RWPE2 (cell line): Measurements from ENCODE around the gene ZNF276.
A peak's percentile ranks its signal among the peaks of the same experiment; 100 is the strongest.

ENCODE experiments used
- ATAC-seq: fragments of 200-7000 bp; cut with Tn5 transposase; 3 replicates; pipeline ENCODE4 v1.9.1; 2021; ENCODE audit warnings: low read depth
- DNase-seq: peaks from one replicate; pipeline ENCODE4 v3.0.0-alpha.2; 2020; ENCODE audit warnings: low spot score
- H3K27ac ChIP-seq: fragments of 450-650 bp; 2 replicates; pipeline ENCODE4 v1.5.1; 2017; ENCODE audit warnings: mild to moderate bottlenecking; ENCODE audit not compliant: poor library complexity, severe bottlenecking
- H3K27me3 ChIP-seq: fragments of 250-450 bp; sonication (Bioruptor Pico); 2 replicates; pipeline ENCODE4 v1.5.1; 2021; ENCODE audit warnings: mild to moderate bottlenecking, moderate library complexity; ENCODE audit not compliant: insufficient read depth, poor library complexity, severe bottlenecking
- H3K36me3 ChIP-seq: fragments of 250-450 bp; sonication (Bioruptor Pico); 2 replicates; pipeline ENCODE4 v1.5.1; 2020; ENCODE audit warnings: low read depth, mild to moderate bottlenecking, moderate library complexity
- H3K4me1 ChIP-seq: fragments of 250-450 bp; sonication (Bioruptor Pico); 2 replicates; pipeline ENCODE4 v1.5.1; 2021; ENCODE audit warnings: mild to moderate bottlenecking, moderate library complexity; ENCODE audit not compliant: insufficient read depth, poor library complexity, severe bottlenecking
- H3K4me3 ChIP-seq: fragments of 250-450 bp; sonication (Bioruptor Pico); 2 replicates; pipeline ENCODE4 v1.5.1; 2021; ENCODE audit warnings: mild to moderate bottlenecking, moderate library complexity; ENCODE audit not compliant: severe bottlenecking
- H3K9me3 ChIP-seq: fragments of 250-450 bp; sonication (Bioruptor Pico); 2 replicates; pipeline ENCODE4 v1.5.1; 2021; ENCODE audit warnings: mild to moderate bottlenecking, moderate library complexity; ENCODE audit not compliant: severe bottlenecking
- TF ChIP-seq, protein P1 (sequence below): fragments of 450-650 bp; IDR thresholded peaks from one replicate; pipeline ENCODE4 v1.5.1; 2017; ENCODE audit warnings: mild to moderate bottlenecking, moderate library complexity; ENCODE audit not compliant: poor library complexity, severe bottlenecking

The ZNF276 gene

DNA sequence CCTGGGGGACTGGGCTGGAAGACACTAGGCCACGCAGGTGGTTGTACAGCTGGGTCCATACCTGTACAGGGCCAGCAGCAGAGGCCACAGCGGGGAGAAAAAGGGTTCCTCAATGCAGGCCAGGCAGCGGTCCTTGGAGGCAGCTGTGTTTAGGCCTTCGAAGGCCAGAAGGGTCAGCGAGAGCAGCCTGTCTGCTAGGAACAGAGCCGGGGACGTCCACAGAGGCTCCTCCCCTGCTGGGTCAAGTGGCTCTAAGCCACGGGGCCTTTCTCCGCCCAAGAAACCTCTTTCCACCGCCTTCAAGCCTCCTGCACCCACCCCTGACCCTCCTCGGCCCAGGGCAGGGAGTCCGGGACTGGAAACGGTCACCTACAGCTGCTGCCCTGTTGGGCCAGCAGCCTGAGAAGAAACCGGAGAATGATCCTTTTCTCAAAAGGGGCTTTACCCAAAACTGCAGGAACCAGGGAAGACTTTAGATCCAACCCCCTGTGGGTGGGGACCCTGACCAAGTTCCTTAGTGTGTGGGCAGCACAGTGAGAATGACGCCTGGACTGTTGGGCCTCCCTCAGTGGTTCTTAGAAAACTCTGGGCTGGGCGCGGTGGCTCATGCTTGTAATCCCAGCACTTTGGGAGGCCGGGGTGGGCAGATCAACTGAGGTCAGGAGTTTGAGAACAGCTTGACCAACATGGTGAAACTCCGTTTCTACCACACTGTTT, 11.5 kb upstream of the ZNF276 start:
- no peak overlapping the region for H3K4me3 ChIP-seq
- no peak overlapping the region for H3K27ac ChIP-seq
- no peaks in the 10 kb centered on the region for H3K27me3 ChIP-seq
- no peak for ATAC-seq
- H3K9me3 ChIP-seq, result no peaks in the 10 kb centered on the region
- TF ChIP-seq, protein P1, sequence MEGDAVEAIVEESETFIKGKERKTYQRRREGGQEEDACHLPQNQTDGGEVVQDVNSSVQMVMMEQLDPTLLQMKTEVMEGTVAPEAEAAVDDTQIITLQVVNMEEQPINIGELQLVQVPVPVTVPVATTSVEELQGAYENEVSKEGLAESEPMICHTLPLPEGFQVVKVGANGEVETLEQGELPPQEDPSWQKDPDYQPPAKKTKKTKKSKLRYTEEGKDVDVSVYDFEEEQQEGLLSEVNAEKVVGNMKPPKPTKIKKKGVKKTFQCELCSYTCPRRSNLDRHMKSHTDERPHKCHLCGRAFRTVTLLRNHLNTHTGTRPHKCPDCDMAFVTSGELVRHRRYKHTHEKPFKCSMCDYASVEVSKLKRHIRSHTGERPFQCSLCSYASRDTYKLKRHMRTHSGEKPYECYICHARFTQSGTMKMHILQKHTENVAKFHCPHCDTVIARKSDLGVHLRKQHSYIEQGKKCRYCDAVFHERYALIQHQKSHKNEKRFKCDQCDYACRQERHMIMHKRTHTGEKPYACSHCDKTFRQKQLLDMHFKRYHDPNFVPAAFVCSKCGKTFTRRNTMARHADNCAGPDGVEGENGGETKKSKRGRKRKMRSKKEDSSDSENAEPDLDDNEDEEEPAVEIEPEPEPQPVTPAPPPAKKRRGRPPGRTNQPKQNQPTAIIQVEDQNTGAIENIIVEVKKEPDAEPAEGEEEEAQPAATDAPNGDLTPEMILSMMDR, result no peak
- no peaks in the 10 kb centered on the region for H3K4me1 ChIP-seq
- peaks cover 22% of the 10 kb centered on the region for H3K36me3 ChIP-seq
- peak; percentile 59 for DNase-seq

- TF ChIP-seq, protein P1, result no peak
- Histone ChIP-seq H3K4me3 (no peak overlapping the region), H3K9me3 (no peaks in the 10 kb centered on the region), H3K4me1 (no peaks in the 10 kb centered on the region), H3K27me3 (no peaks in the 10 kb centered on the region), H3K27ac (no peak overlapping the region), H3K36me3 (peaks cover 28% of the 10 kb centered on the region)
- DNase-seq (peak; percentile 61), ATAC-seq (no peak)
Measured at GRCh38 chr16:89710709-89711564, 10.4 kb upstream of the ZNF276 start.

- Histone ChIP-seq H3K27ac (peak overlapping the region; percentile 24), H3K4me3 (peak overlapping the region; percentile 53), H3K36me3 (peaks cover 29% of the 10 kb centered on the region), H3K27me3 (no peaks in the 10 kb centered on the region), H3K4me1 (no peaks in the 10 kb centered on the region), H3K9me3 (no peaks in the 10 kb centered on the region)
- TF ChIP-seq, protein P1, result no peak
- ATAC-seq, result peak; percentile 65
- DNase-seq, result peak; percentile 87
Measured at GRCh38 chr16:89711601-89712273, 9.6 kb upstream of the ZNF276 start.

DNA sequence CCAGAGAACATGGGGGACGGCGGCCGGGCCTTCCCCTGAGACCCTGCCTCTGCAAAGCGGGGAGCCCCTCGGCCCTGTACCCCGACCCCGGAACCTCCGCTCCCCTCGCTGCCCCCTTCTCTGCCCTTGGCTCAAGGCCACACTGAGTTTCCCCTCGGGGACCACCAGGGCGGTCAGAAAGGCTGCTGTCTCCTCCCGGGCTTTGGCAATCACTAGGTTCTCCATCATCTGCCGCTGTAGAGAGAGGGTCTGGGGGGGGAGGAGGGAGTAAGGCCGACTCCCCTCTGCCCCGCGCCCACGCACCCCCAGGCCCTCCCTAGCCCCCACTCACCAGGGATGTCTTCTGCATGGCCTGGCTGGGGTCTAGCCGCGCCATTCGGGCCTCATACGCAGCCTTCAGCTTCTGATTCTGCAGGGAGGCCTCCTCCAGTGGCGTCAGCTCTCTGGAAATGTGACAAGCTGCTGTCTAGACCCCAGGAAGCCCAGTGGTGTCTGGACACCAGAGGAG, 9.0 kb upstream of the ZNF276 start:
- Histone ChIP-seq H3K9me3 (no peaks in the 10 kb centered on the region), H3K36me3 (peaks cover 29% of the 10 kb centered on the region), H3K4me1 (no peaks in the 10 kb centered on the region), H3K4me3 (peak overlapping the region; percentile 53), H3K27me3 (no peaks in the 10 kb centered on the region), H3K27ac (peak overlapping the region; percentile 24)
- TF ChIP-seq, protein P1, result no peak
- ATAC-seq, result peak; percentile 15; the same call in 1 of the 3 replicates
- DNase-seq, result peak; percentile 73
